Gastroesophageal sphincter (tissue), 3 donors: Measurements from ENCODE around the gene ARHGAP24.

Experiments
- CTCF ChIP-seq, 4 experiments: fragments of 200-600 bp in 2 of 4; fragments of 450-650 bp in 2 of 4; sonication (generic) in 1 of 4; IDR thresholded peaks; one replicate each; pipeline ENCODE4 v1.5.1; 2017 to 2019; ENCODE audit warnings: antibody characterized with exemption in 4 of 4, mild to moderate bottlenecking in 2 of 4, moderate library complexity in 2 of 4
- EP300 ChIP-seq: sonication (generic); formaldehyde crosslinking; IDR thresholded peaks from one replicate; pipeline ENCODE4 v1.6.1; 2017; ENCODE audit warnings: antibody characterized with exemption, mild to moderate bottlenecking
- POLR2A ChIP-seq, 2 donors: fragments of 450-650 bp; IDR thresholded peaks; one replicate each; pipeline ENCODE4 v1.6.1; 2017; ENCODE audit warnings: antibody characterized with exemption in 2 of 2, mild to moderate bottlenecking in 2 of 2, moderate library complexity in 1 of 2
- POLR2AphosphoS5 ChIP-seq: sonication (generic); formaldehyde crosslinking; IDR thresholded peaks from one replicate; pipeline ENCODE4 v1.6.1; 2017; ENCODE audit warnings: antibody characterized with exemption

- TF ChIP-seq POLR2A (IDR thresholded peaks at IDR 0.05) (no peak), EP300 (no peak), CTCF (IDR thresholded peaks at IDR 0.05) (no peak), POLR2AphosphoS5 (no peak)
Observed at GRCh38 chr4:85773372-85773771, 298.4 kb downstream of the ARHGAP24 start.
